Lung (tissue), 12 donors: ENCODE measurements around the gene DZANK1. TPM values are rescaled to one million over a fixed set of nuclear protein-coding genes. Genes with fewer than 3 reads are reported as not detected.
A peak's percentile ranks its signal among the peaks of the same experiment; 100 is the strongest.

Experiments
- ATAC-seq: fragments of 200-7000 bp; cut with Tn5 transposase; one replicate; pipeline ENCODE4 v1.9.1; 2020; ENCODE audit warnings: moderate number of reproducible peaks; ENCODE audit not compliant: insufficient read depth, low FRiP score
- DNase-seq, 3 donors: peaks; one replicate each; pipeline ENCODE4 v3.0.0-alpha.2; 2013 to 2017
- H3K27ac ChIP-seq, 2 donors: one replicate each; pipeline ENCODE4 v1.5.1; 2013; ENCODE audit warnings: mild to moderate bottlenecking in 2 of 2, moderate library complexity in 2 of 2, control low read depth in 1 of 2, inconsistent platforms in 1 of 2, low read depth in 1 of 2, low read length in 1 of 2
- H3K27me3 ChIP-seq, 3 donors: one replicate each; pipeline ENCODE4 v1.5.1; 2013; ENCODE audit warnings: low read length in 2 of 3; ENCODE audit not compliant: control insufficient read depth in 3 of 3, insufficient read depth in 3 of 3
- H3K36me3 ChIP-seq, 4 donors: one replicate each; pipeline ENCODE4 v1.5.1; 2013; ENCODE audit warnings: low read length in 4 of 4, mild to moderate bottlenecking in 1 of 4, moderate library complexity in 1 of 4; ENCODE audit not compliant: control insufficient read depth in 4 of 4, insufficient read depth in 4 of 4
- H3K4me1 ChIP-seq, 5 donors: one replicate each; pipeline ENCODE4 v1.5.1; 2013; ENCODE audit warnings: low read length in 5 of 5, mild to moderate bottlenecking in 2 of 5, moderate library complexity in 1 of 5; ENCODE audit not compliant: control insufficient read depth in 5 of 5, insufficient read depth in 5 of 5
- H3K4me3 ChIP-seq: one replicate; pipeline ENCODE4 v1.5.1; 2013; ENCODE audit warnings: mild to moderate bottlenecking, control low read depth, moderate library complexity
- H3K9ac ChIP-seq, 2 donors: one replicate each; pipeline ENCODE4 v1.5.1; 2013; ENCODE audit warnings: low read length in 2 of 2, control low read depth in 1 of 2; ENCODE audit not compliant: insufficient read depth in 1 of 2
- H3K9me3 ChIP-seq, 4 donors: one replicate each; pipeline ENCODE4 v1.5.1; 2013; ENCODE audit warnings: low read length in 3 of 4, mild to moderate bottlenecking in 1 of 4, moderate library complexity in 1 of 4; ENCODE audit not compliant: control insufficient read depth in 4 of 4, insufficient read depth in 3 of 4
- CTCF ChIP-seq: IDR thresholded peaks from 2 replicates; pipeline ENCODE4 v1.5.1; 2012; ENCODE audit warnings: mild to moderate bottlenecking; ENCODE audit errors: control extremely low read depth, extremely low read depth
- WGBS, 2 donors: extraction: QIAGEN DNeasy Blood & Tissue Kit; methylation state at CpG; one replicate each; pipeline ENCODE4 v1.1.7; 2013; 5-methylcytosine and 5-hydroxymethylcytosine counted together
- polyA plus RNA-seq, 2 donors: library from polyadenylated mRNA; stranded (reverse); fragments of 200-250 nt; gene quantifications; one replicate each; pipeline ENCODE4 v1.2.1, GENCODE V29; 2013
- total RNA-seq, 2 donors: library from RNA; depleted of rRNA in 1 of 2; stranded (reverse); fragments of >200 nt in 1 of 2; gene quantifications; one replicate each; pipeline ENCODE4 v1.2.1, GENCODE V29; 2014 to 2021
- donor health status: control.
- donor health status: control.
- donor health status: Bipolar disorder and iron deficiency.
- donor health status: healthy.
- donor health status: DM: yes; HTN: yes; CAD: no.

Gene DZANK1
- total and polyA plus RNA-seq, 4 donors: 1.8 to 7.6 (median 4.7) TPM

GRCh38 chr20:18397030-18397429 lies 69.8 kb downstream of the DZANK1 start:
- WGBS, 2 donors: 33 to 54% methylated on average over 4 of the region's 4 CpGs
- Histone ChIP-seq H3K27ac (no peak overlapping the region), H3K36me3 (peaks cover 0 to 3% (median 3%) of the 10 kb centered on the region in 4 donors), H3K9me3 (peaks cover 0 to 6% (median 2%) of the 10 kb centered on the region in 4 donors), H3K4me3 (no peak overlapping the region), H3K27me3 (no peaks in the 10 kb centered on the region), H3K9ac (no peak overlapping the region), H3K4me1 (peaks cover 0 to 7% (median 2%) of the 10 kb centered on the region in 5 donors)
- peak; percentile 53 to 88 (median 88) for DNase-seq
- no peak for TF ChIP-seq CTCF
- peak; percentile 27 for ATAC-seq

GRCh38 chr20:18395544-18395943 lies 71.3 kb downstream of the DZANK1 start:
- no peak for TF ChIP-seq CTCF
- ATAC-seq: no peak
- DNase-seq: no peak
- H3K36me3 ChIP-seq: peaks cover 0 to 2% (median under 1%) of the 10 kb centered on the region in 4 donors
- no peak overlapping the region for H3K9ac ChIP-seq
- no peak overlapping the region for H3K4me3 ChIP-seq
- H3K27me3 ChIP-seq: no peaks in the 10 kb centered on the region
- no peak overlapping the region for H3K27ac ChIP-seq
- H3K9me3 ChIP-seq: no peaks in the 10 kb centered on the region
- 39 to 51% methylated on average over 1 of the region's 1 CpG for WGBS, 2 donors
- H3K4me1 ChIP-seq: peaks cover 0 to 7% (median 2%) of the 10 kb centered on the region in 5 donors

- DNase-seq (no peak), ATAC-seq (no peak)
- no peak overlapping the region for H3K4me3 ChIP-seq
- H3K27ac ChIP-seq: no peak overlapping the region
- H3K27me3 ChIP-seq: no peaks in the 10 kb centered on the region
- WGBS, 2 donors: 64 to 69% methylated on average over 4 of the region's 4 CpGs
- H3K4me1 ChIP-seq: peaks cover 0 to 7% (median 2%) of the 10 kb centered on the region in 5 donors
- no peaks in the 10 kb centered on the region for H3K9me3 ChIP-seq
- TF ChIP-seq CTCF: no peak
- no peak overlapping the region for H3K9ac ChIP-seq
- H3K36me3 ChIP-seq: peaks cover 0 to 6% (median 1%) of the 10 kb centered on the region in 4 donors
These were observed 72.5 kb downstream of the DZANK1 start for GRCh38 chr20:18394363-18394762.

GRCh38 chr20:18391686-18392085 lies 75.1 kb downstream of the DZANK1 start:
- Histone ChIP-seq H3K4me3 (no peak overlapping the region), H3K9me3 (no peaks in the 10 kb centered on the region), H3K36me3 (peaks cover 0 to 6% (median 1%) of the 10 kb centered on the region in 4 donors), H3K9ac (no peak overlapping the region), H3K27ac (no peak overlapping the region), H3K4me1 (peaks cover 0 to 2% (median 0%) of the 10 kb centered on the region in 5 donors), H3K27me3 (no peaks in the 10 kb centered on the region)
- WGBS, 2 donors: 74 to 77% methylated on average over 5 of the region's 5 CpGs
- ATAC-seq (no peak), DNase-seq (no peak)
- no peak for TF ChIP-seq CTCF
